ENCODE data around the gene NCOA3.

Gene NCOA3

DNA sequence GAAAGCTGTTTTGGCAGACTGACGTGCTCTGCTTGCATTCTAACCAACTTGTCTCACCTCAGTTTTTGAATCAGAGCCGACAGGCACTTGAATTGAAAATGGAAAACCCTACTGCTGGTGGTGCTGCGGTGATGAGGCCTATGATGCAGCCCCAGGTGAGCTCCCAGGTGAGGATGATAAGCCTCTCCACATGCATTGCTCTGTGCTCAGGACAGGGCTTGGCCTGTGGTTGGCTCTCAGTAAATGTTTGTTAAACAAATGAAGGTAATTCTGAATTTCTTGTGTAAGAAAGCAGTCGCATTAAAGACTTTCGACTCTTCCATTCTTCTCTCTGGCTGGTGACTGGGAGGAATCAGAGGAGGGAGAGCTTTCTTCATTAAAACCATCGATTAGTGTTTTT, 147.3 kb downstream of the NCOA3 start:
- DNase-seq = no peak

DNA sequence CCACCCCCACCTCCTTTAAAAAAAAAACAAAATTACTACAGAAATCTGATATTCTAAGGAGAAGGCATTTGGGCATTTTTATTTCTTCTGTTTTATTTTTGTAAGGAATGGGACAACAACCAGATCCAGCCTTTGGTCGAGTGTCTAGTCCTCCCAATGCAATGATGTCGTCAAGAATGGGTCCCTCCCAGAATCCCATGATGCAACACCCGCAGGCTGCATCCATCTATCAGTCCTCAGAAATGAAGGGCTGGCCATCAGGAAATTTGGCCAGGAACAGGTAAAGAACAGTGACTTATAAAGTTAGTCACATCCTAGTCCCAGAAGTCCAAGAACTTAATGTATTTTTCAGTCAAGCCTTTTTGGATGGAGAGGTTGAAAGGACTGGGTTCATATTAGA, 150.6 kb downstream of the NCOA3 start:
- DNase-seq = no peak

GRCh38 chr20:47652794-47653193, 151.1 kb downstream of the NCOA3 start:
- no peak for DNase-seq

- no peak for DNase-seq
These were observed 152.2 kb downstream of the NCOA3 start for GRCh38 chr20:47653869-47654268.

GRCh38 chr20:47654370-47654769, 152.7 kb downstream of the NCOA3 start:
- DNase-seq = no peak

GRCh38 chr20:47655635-47656034, 153.9 kb downstream of the NCOA3 start:
- DNase-seq = no peak

DNA sequence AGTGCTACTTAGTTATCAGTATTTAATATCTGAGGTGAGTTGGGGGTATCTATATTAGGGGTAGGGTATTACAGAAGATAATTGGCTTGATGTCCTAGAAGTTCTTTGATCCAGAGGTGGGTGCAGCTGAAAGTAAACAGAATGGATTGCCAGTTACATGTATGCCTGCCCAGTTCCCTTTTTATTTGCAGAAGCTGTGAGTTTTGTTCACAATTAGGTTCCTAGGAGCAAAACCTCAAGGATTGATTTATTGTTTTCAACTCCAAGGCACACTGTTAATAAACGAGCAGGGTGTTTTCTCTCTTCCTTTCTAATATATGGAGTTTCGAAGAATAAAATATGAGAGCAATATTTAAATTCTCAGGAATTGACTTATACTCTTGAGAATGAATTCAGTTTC, 154.6 kb downstream of the NCOA3 start:
- no peak for DNase-seq

- no peak for DNase-seq
These were observed 158.4 kb downstream of the NCOA3 start for GRCh38 chr20:47659904-47660601.

GRCh38 chr20:47660602-47660905, 158.9 kb downstream of the NCOA3 start:
- DNase-seq = no peak

GRCh38 chr20:47660983-47661700, 159.5 kb downstream of the NCOA3 start:
- no peak for DNase-seq

GRCh38 chr20:47661714-47662113, 160.0 kb downstream of the NCOA3 start:
- peak; percentile 56 for DNase-seq

- DNase-seq = peak; percentile 54
These were observed 161.0 kb downstream of the NCOA3 start for GRCh38 chr20:47662483-47663353.

GRCh38 chr20:47663354-47664067, 161.8 kb downstream of the NCOA3 start:
- peak; percentile 89 for DNase-seq

- DNase-seq = no peak
These were observed 162.4 kb downstream of the NCOA3 start for GRCh38 chr20:47664068-47664437.

GRCh38 chr20:47664744-47665143, 163.1 kb downstream of the NCOA3 start:
- no peak for DNase-seq

DNA sequence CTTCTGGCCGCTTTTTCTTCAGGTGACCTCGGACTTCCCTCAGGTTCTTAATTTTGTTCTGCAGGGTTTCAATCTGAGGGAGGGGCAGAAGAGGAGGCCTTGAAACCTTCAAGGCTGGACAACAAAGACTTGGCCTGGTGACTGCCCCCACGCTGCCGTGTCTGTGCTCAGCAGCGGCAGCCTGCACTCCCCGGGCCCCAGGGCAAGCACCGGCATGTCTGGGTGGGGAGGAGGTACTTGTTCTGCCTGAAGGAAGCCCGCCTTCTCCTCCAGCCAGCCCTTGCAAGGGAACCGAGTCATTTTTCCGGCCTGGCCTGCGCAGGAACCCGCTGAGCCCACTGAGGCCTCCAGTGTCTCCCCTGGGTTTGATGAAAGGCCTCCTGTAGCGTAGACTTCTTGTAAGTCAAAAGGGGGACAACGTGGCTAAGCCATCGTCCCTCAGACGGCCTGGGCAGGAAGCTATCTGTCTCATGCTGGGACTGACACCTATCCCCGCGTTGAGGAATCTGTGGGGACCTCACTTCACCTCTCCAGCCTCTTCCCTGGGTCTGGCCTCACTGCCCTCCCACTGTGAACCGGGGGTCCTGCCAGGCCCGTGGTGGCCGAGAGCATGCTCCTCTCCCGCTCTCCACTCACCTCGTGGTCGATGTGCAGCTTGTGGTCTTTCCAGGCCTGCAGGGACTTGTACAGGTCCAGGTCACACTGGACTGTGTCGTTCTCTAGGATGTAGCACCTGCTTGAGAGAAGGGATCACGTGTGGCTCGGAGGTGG, 163.7 kb downstream of the NCOA3 start:
- DNase-seq = no peak

DNA sequence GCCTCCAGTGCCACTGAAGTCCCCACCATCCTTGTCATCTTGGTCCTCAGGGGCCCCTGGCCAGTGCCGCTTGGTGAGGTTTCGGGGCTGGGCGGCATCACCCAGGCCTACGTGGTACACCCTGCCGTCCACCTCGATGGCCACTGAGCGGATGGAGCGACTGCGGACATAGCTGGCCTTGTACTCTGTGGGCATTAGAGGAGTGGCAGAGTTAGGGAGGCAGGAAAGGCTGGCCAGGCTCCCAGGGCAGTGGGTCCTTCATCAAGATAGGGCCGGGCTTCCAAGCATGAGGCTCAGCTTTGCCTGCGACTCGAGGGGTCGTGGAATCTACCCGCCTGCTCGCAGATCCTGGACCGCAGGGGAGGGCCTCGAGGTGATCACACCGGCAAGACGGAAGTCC, 164.6 kb downstream of the NCOA3 start:
- DNase-seq = no peak

DNA sequence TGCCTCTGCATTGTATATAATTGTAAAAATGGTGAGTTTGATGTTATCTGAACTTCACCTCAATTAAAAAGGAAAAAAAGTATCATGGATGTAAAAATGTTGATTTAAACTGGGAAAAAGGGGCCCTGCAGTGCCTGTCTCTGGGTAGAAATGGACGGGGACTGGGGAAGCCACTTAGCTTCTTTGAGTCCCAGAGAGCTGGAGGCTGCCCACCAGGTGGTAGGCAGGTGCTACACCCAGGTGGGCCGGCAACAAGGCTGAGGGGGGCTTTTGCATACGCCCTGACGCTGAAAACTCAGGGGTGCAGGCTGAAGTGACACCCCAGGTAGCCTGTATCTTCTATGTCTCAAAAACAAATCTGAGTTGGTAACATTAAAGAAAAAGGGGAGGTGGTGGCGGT, 165.4 kb downstream of the NCOA3 start:
- DNase-seq = no peak

- no peak for DNase-seq
These were observed 166.0 kb downstream of the NCOA3 start for GRCh38 chr20:47667531-47668312.

DNA sequence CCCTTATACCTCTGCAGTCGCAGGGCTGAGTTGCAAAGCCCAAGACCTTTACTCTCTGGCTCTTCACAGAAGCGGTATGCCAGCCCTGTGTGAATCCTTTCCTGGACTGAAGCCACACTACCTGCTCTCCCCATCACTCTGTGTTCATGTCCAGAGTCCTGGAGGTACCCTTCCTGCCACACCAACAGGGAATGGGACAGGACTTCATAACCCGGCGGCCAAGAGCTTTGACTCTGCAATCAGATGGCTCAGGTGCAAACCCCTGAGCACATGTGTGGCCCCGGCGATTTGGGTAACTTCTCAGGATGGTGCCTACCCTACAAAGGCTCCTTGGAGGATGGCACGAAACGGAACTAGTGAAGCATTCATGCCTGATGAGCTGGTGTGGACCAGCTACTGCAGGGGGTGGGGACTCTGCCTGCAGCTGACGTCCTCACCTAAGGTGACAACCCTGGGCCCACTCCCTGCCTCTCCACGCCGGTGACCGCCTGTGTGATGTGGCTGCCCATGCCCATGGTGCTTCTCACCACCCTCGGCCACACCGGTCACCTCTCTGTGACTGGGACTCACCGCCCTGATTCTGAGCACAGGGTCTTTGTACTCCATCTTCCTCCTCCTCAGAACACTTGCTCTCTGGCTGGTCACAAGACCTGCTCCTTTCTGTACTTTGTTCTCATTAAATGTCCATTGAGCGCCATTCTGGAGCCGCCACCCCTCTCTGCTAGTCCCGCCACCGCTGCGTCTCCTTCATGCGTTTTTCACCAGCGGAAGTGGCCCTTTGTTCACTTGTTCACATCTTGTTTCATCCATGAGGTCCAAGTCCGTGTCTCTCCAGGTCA, 166.8 kb downstream of the NCOA3 start:
- no peak for DNase-seq

- no peak for DNase-seq
These were observed 167.4 kb downstream of the NCOA3 start for GRCh38 chr20:47669152-47669425.

Measured in activated CD8-positive, alpha-beta memory T cell treated with anti-CD3 and anti-CD28 coated beads for 24 hours (primary cell).